Memory B cell (primary cell): ENCODE data around the gene SGK2.

Experiments
- ATAC-seq: fragments of 150-1000 bp; cut with Tn5 transposase; 2 replicates; pipeline ENCODE4 v1.10.0; 2021; ENCODE audit warnings: low read depth, mild to moderate bottlenecking, moderate library complexity
- DNase-seq, 2 donors: peaks; one replicate each; pipeline ENCODE4 v3.0.0; 2022; ENCODE audit warnings: low spot score in 2 of 2
- H3K27ac Mint-ChIP-seq: one replicate; pipeline ENCODE4 v1.8.0; 2022; ENCODE audit warnings: mild to moderate bottlenecking, moderate library complexity, mixed read lengths
- H3K27me3 Mint-ChIP-seq: one replicate; pipeline ENCODE4 v1.8.0; 2022; ENCODE audit warnings: mixed read lengths
- H3K36me3 Mint-ChIP-seq: one replicate; pipeline ENCODE4 v1.8.0; 2022; ENCODE audit warnings: mild to moderate bottlenecking, mixed read lengths
- H3K4me1 Mint-ChIP-seq: one replicate; pipeline ENCODE4 v1.8.0; 2022; ENCODE audit warnings: mixed read lengths
- H3K4me3 Mint-ChIP-seq: one replicate; pipeline ENCODE4 v1.8.0; 2022; ENCODE audit warnings: mild to moderate bottlenecking, moderate library complexity, mixed read lengths
- H3K9me3 Mint-ChIP-seq: one replicate; pipeline ENCODE4 v1.8.0; 2022; ENCODE audit warnings: mixed read lengths

SGK2 gene

GRCh38 chr20:43539975-43540672, 18.7 kb upstream of the SGK2 start:
- Mint-ChIP-seq H3K27me3 (peaks cover 1% of the 10 kb centered on the region), H3K27ac (no peak overlapping the region), H3K9me3 (no peaks in the 10 kb centered on the region), H3K4me3 (no peak overlapping the region), H3K36me3 (peaks cover 5% of the 10 kb centered on the region), H3K4me1 (peaks cover 2% of the 10 kb centered on the region)
- ATAC-seq (no peak), DNase-seq (no peak)

GRCh38 chr20:43540673-43541060, 18.2 kb upstream of the SGK2 start:
- H3K27me3 Mint-ChIP-seq: peaks cover 1% of the 10 kb centered on the region
- DNase-seq: no peak
- H3K4me3 Mint-ChIP-seq: no peak overlapping the region
- H3K4me1 Mint-ChIP-seq: peaks cover 2% of the 10 kb centered on the region
- H3K27ac Mint-ChIP-seq: no peak overlapping the region
- ATAC-seq: no peak
- H3K36me3 Mint-ChIP-seq: peaks cover 3% of the 10 kb centered on the region
- H3K9me3 Mint-ChIP-seq: no peaks in the 10 kb centered on the region

- peaks cover 1% of the 10 kb centered on the region for H3K27me3 Mint-ChIP-seq
- DNase-seq (no peak), ATAC-seq (no peak)
- H3K4me1 Mint-ChIP-seq: peaks cover 2% of the 10 kb centered on the region
- peaks cover 2% of the 10 kb centered on the region for H3K36me3 Mint-ChIP-seq
- H3K9me3 Mint-ChIP-seq: no peaks in the 10 kb centered on the region
- no peak overlapping the region for H3K4me3 Mint-ChIP-seq
- no peak overlapping the region for H3K27ac Mint-ChIP-seq
These were observed 17.6 kb upstream of the SGK2 start for GRCh38 chr20:43541214-43541613.

- Mint-ChIP-seq H3K4me1 (peaks cover 2% of the 10 kb centered on the region), H3K36me3 (peaks cover 2% of the 10 kb centered on the region), H3K27ac (no peak overlapping the region), H3K27me3 (peaks cover 1% of the 10 kb centered on the region), H3K4me3 (no peak overlapping the region), H3K9me3 (no peaks in the 10 kb centered on the region)
- ATAC-seq (no peak), DNase-seq (no peak)
These were observed 16.7 kb upstream of the SGK2 start for GRCh38 chr20:43542161-43542560.

GRCh38 chr20:43542674-43543073, 16.2 kb upstream of the SGK2 start:
- no peak overlapping the region for H3K27ac Mint-ChIP-seq
- peaks cover 7% of the 10 kb centered on the region for H3K36me3 Mint-ChIP-seq
- ATAC-seq (no peak), DNase-seq (no peak)
- H3K27me3 Mint-ChIP-seq: peaks cover 1% of the 10 kb centered on the region
- peaks cover 2% of the 10 kb centered on the region for H3K4me1 Mint-ChIP-seq
- no peak overlapping the region for H3K4me3 Mint-ChIP-seq
- H3K9me3 Mint-ChIP-seq: peaks cover 2% of the 10 kb centered on the region

- DNase-seq (no peak), ATAC-seq (no peak)
- Mint-ChIP-seq H3K36me3 (peaks cover 12% of the 10 kb centered on the region), H3K9me3 (peaks cover 2% of the 10 kb centered on the region), H3K4me1 (no peaks in the 10 kb centered on the region), H3K27ac (no peak overlapping the region), H3K27me3 (peaks cover 3% of the 10 kb centered on the region), H3K4me3 (no peak overlapping the region)
These were observed 15.7 kb upstream of the SGK2 start for GRCh38 chr20:43543138-43543537.

- H3K27me3 Mint-ChIP-seq: peaks cover 2% of the 10 kb centered on the region
- DNase-seq (no peak), ATAC-seq (no peak)
- peaks cover 17% of the 10 kb centered on the region for H3K36me3 Mint-ChIP-seq
- no peaks in the 10 kb centered on the region for H3K4me1 Mint-ChIP-seq
- H3K27ac Mint-ChIP-seq: no peak overlapping the region
- no peak overlapping the region for H3K4me3 Mint-ChIP-seq
- peaks cover 2% of the 10 kb centered on the region for H3K9me3 Mint-ChIP-seq
These were observed 14.3 kb upstream of the SGK2 start for GRCh38 chr20:43544501-43544900.

GRCh38 chr20:43545837-43546578, 12.8 kb upstream of the SGK2 start:
- DNase-seq: no peak
- Mint-ChIP-seq H3K27me3 (peaks cover 2% of the 10 kb centered on the region), H3K4me3 (no peak overlapping the region), H3K4me1 (no peaks in the 10 kb centered on the region), H3K9me3 (peaks cover 2% of the 10 kb centered on the region), H3K27ac (no peak overlapping the region), H3K36me3 (peaks cover 17% of the 10 kb centered on the region)
- no peak for ATAC-seq

GRCh38 chr20:43548273-43548880, 10.4 kb upstream of the SGK2 start:
- peaks cover 2% of the 10 kb centered on the region for H3K27me3 Mint-ChIP-seq
- no peak for DNase-seq
- peaks cover 18% of the 10 kb centered on the region for H3K36me3 Mint-ChIP-seq
- no peak overlapping the region for H3K27ac Mint-ChIP-seq
- H3K9me3 Mint-ChIP-seq: peaks cover 2% of the 10 kb centered on the region
- no peak for ATAC-seq
- no peaks in the 10 kb centered on the region for H3K4me1 Mint-ChIP-seq
- no peak overlapping the region for H3K4me3 Mint-ChIP-seq

GRCh38 chr20:43549416-43550065, 9.3 kb upstream of the SGK2 start:
- Mint-ChIP-seq H3K36me3 (peaks cover 18% of the 10 kb centered on the region), H3K27me3 (peaks cover 2% of the 10 kb centered on the region), H3K27ac (no peak overlapping the region), H3K9me3 (peaks cover 2% of the 10 kb centered on the region), H3K4me1 (no peaks in the 10 kb centered on the region), H3K4me3 (no peak overlapping the region)
- DNase-seq: no peak
- ATAC-seq: no peak

- H3K9me3 Mint-ChIP-seq: peaks cover 2% of the 10 kb centered on the region
- no peak overlapping the region for H3K27ac Mint-ChIP-seq
- no peak for DNase-seq
- no peak overlapping the region for H3K4me3 Mint-ChIP-seq
- H3K36me3 Mint-ChIP-seq: peaks cover 18% of the 10 kb centered on the region
- peaks cover 2% of the 10 kb centered on the region for H3K27me3 Mint-ChIP-seq
- ATAC-seq: no peak
- H3K4me1 Mint-ChIP-seq: no peaks in the 10 kb centered on the region
These were observed 8.4 kb upstream of the SGK2 start for GRCh38 chr20:43550456-43550855.

GRCh38 chr20:43554369-43554768, 4.5 kb upstream of the SGK2 start:
- no peaks in the 10 kb centered on the region for H3K4me1 Mint-ChIP-seq
- H3K36me3 Mint-ChIP-seq: peaks cover 4% of the 10 kb centered on the region
- no peak for DNase-seq

GRCh38 chr20:43559147-43559987, 540 bp downstream of the SGK2 start:
- H3K27me3 Mint-ChIP-seq: no peaks in the 10 kb centered on the region
- ATAC-seq (no peak), DNase-seq (no peak)
- H3K27ac Mint-ChIP-seq: no peak overlapping the region
- peaks cover 4% of the 10 kb centered on the region for H3K4me1 Mint-ChIP-seq
- H3K9me3 Mint-ChIP-seq: no peaks in the 10 kb centered on the region
- H3K36me3 Mint-ChIP-seq: no peaks in the 10 kb centered on the region
- no peak overlapping the region for H3K4me3 Mint-ChIP-seq

More at GRCh38 chr20:43554369-43554768, 4.5 kb upstream of the SGK2 start:
- no peak for ATAC-seq
- H3K27ac Mint-ChIP-seq: no peak overlapping the region
- H3K4me3 Mint-ChIP-seq: no peak overlapping the region
- H3K27me3 Mint-ChIP-seq: no peaks in the 10 kb centered on the region
- no peaks in the 10 kb centered on the region for H3K9me3 Mint-ChIP-seq
